8988T (cell line): ENCODE measurements around the gene PTGDR2.

Experiments
- DNase-seq: peaks from one replicate; pipeline ENCODE4 v3.0.0; 2011

Gene PTGDR2

DNA sequence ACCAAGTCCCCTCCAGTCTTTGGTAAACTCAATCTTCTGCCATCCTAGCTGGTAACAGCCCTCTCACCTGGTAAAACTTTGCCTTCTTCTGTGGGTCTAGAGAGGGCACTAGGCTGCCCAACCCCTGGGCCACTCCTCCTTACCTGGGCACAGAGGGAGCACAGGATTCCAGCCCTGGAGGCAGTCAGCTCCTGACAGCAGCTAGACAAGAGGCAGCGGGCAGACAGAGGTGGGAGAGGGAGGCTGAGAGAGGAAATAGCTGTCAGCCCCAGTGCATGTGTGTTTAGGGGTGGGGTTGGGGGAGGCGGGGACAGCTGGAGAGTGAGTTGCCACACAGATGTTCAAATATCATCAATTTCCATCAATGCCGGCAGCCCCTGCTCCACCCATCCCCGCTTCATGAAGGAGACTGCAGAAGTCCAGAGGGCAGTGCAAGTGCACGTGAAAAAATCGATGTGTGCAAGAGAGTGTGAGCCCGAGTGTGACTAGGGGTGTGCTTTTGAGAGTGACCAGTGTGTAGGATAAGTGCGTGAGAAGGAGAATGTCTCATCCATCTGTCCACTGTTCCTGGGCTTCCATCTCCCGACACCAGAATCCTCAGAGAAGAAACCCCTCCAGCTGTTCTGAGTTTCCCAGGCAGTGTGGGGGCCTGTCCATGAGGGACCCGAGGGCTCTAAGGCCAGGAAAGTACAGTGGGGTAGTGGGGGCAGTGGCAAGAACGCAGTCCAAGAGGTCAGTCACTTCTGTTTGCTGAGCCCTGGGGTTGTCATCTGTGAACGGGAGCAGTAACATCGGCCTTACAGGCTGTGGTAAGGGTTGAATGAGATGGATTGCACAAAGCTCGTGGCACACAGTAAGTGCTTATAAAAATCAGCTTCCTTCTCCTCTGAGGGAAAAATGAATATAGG, at the start of gene PTGDR2:
Gene PTGDR2 (minus strand): TSS at position 225 of the 908 bp plus-strand sequence. CDS start 2,228 bp downstream, outside the sequence.
- DNase-seq = no peak

- DNase-seq = no peak
Measured at GRCh38 chr11:60905047-60905446, 49.3 kb upstream of the PTGDR2 start.

- DNase-seq = no peak
Measured at GRCh38 chr11:60902625-60903024, 46.9 kb upstream of the PTGDR2 start.

GRCh38 chr11:60900673-60901404, 45.1 kb upstream of the PTGDR2 start:
- DNase-seq = no peak

- DNase-seq = no peak
Measured at GRCh38 chr11:60899977-60900376, 44.2 kb upstream of the PTGDR2 start.

DNA sequence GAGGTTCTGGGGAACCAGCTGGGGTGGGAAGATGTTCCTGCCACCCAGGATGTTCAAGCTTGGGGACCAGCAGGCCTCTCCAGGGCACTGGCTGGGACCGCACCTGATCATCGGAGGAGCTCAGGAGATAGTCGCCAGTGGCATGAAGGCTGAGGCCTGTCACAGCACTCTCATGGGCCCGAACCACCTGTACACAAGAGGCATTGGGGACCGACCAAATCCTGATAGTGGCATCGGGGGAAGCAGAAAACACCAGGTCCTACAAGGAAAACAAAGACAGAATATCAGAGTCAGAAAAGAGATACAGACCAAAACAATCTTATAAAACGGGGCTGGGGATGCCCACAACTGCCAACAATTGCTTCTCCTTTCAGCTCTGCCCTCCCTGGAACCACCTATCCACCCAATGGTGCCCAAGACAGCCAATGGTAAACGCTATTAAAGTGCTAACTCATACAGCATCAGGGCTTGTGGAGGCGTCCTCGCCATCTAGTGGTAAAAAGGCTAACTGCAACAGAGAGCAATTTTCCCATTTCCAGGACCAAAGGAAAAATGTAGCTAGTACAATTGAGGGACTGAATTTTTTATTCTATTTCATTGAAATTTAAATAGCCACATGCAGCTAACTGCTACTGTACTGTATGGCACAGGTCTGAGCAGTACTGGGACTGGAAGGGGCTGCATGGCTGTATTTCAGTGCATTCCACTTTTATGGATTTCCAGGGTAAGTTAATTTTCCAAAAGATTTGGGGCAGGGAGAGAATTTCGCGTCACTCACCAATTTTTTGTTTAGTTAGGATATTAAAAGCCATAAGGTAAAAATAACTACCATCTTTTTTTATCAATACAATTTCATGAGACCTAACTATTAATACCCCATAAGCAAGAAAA, 43.5 kb upstream of the PTGDR2 start:
- no peak for DNase-seq

DNA sequence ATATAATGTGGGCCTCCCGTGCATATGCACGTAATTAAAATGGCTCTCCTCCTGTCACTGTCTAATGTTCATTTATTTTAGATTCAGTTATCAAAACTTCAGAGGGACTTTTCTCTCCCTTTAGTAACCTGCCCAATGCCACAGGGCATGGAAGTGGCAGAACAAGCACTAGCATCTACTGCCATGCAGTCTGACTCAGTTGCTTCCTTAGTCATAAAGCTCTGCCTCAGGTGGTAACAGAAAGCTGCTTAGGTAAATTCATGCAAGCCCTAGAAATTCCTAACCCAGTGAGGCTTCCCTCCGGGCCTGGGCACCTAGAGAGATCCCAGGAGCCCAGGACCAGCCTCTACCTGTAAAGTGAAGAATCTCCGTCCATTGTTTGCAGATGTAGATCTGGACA, 41.7 kb upstream of the PTGDR2 start:
- DNase-seq = no peak

GRCh38 chr11:60895687-60896086, 39.9 kb upstream of the PTGDR2 start:
- DNase-seq = no peak

DNA sequence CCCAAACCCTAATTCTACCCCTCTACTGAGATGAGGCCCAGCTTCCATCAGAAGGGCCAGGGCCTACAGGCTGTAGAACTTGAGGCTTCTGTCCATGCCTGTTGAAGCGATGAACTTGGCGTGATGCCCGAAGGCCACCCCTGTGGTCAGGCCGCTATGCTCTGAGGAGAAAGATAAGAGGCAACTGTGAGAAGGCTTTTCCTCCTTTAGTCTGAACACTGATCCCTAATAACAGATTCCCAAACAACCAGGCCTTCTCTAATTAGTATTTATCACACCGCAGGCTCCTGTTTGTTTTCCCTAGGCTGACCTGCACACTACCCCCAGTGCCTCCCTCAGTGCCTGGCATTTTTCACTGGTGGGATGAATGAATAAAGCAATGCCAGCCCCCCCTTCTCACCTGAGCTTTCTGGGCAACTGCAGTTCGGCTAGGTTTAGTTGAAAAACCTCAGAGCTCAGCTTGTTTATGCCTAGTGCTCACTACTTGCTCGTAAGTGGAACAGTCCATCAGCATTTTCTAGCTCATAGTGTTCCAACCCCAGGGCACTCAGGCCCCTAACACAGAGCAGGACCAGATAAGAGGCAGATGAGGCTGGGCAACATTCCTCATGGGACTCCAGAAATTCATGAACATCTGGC, 35.5 kb upstream of the PTGDR2 start:
- no peak for DNase-seq

DNA sequence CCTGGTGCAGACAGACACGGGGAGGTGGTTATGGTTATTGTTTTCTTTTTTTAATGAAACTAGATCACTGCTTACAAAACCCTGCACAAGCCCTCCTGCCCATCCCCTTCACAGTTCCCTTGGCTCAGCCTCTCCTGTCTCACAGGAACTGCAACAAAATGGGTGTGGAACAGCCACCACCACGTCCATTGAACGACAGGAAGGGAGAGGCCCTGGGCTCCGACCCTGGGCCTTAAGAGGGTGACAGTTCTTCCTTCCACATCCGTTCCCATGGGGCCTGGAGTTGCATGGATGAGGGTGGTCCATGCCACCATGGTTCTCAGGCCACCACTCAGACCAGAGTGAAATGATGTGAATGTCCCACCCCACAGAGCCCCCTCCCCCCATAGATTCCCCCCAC, 34.9 kb upstream of the PTGDR2 start:
- DNase-seq = no peak

DNA sequence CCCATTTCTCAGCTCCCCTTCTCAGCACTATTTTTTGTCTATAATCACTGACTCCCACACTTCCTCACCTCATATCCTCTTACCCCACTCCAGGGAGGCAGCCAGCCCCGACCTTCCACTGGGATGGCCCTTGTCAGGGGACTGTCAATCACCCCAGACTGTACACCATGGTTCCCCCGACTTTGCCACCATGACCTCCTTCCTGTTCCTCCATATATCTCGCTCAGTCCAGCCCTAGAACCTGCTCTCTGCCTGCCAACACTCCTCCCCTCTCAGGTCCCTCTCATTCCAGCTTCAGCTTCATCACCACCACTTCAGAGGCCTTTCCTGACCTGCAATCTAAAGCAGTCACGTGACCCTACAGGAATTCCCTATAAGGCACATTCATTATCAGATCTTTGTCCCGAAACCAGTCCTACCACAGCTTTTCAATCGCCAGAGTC, 34.1 kb upstream of the PTGDR2 start:
- DNase-seq = no peak

DNA sequence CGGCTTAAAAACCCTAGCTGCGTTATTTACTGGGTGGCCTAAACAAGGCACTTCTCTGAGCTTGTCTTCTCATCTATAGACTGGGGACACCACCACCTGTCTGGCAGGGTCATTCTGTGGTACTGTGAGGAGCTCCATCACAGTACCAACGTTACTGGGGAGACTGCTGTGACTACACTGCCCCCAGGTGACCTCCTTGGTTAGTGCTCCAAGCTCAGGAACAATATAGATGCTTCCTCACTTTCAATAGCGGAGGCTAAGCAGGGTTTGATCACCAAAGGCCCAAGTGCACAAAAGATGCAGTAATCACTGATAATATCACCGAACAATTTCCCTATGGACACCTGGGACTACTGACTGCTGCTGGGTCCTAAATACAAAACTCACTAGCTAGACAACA, 31.8 kb upstream of the PTGDR2 start:
- peak; percentile 48 for DNase-seq

DNA sequence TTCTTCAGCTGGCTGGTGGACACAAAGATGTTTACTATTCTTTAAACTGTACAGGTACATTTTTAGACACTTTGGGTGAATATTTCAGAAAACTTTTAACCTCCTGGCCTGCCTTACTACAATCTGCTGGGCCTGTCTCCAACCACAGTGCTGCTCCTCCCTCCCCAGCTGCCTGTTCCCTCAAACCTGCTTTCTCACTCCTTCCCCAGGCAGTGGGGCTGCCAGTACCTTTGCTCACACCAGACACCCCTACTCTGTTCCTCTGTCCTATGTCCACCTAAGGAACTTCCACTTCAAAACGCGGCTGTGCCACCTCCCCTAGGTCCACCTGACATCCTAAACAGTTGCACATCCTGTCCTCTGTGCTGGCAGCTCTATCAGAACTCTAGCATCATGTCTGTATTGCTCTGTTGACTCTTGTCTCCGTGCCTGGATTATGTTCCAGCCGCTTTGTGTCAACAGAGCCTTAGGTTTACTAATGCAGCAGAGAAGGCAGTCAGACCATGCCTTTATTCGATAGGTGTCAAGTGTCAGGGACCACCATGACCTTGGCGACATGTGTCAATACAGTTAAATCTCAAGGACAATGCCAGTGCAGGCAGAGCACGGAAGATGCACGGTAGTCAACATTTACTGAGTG, 25.0 kb upstream of the PTGDR2 start:
- no peak for DNase-seq

DNA sequence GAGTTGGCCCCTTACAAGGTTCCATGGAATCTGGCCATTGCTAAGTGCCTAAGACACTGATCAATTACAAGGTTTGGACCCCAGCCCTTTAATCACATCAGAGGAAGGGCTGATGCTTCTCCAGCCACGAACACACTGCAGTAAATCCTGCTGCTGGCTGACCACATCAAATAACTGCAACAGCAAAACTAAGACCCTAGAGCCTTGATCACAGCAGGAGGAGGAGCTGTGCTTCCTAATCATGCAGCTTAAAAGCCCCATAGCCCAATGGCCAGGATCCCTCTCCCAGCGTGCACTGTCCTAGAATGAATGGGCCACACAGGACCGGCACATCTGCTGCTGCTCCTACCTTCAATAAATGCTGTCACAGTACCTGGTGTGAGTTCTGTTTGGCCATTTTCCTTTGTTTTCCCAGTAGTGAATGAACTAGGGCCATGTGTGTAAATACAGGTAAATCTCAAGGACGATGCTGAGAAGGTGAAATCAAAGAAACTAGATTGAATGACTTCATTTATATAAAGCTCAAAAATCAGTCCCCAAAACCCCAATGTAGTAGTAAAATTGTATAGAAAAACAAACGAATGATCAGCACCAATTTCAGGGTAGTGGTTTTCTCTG, 24.3 kb upstream of the PTGDR2 start:
- DNase-seq = no peak

GRCh38 chr11:60879104-60879503, 23.4 kb upstream of the PTGDR2 start:
- no peak for DNase-seq

DNA sequence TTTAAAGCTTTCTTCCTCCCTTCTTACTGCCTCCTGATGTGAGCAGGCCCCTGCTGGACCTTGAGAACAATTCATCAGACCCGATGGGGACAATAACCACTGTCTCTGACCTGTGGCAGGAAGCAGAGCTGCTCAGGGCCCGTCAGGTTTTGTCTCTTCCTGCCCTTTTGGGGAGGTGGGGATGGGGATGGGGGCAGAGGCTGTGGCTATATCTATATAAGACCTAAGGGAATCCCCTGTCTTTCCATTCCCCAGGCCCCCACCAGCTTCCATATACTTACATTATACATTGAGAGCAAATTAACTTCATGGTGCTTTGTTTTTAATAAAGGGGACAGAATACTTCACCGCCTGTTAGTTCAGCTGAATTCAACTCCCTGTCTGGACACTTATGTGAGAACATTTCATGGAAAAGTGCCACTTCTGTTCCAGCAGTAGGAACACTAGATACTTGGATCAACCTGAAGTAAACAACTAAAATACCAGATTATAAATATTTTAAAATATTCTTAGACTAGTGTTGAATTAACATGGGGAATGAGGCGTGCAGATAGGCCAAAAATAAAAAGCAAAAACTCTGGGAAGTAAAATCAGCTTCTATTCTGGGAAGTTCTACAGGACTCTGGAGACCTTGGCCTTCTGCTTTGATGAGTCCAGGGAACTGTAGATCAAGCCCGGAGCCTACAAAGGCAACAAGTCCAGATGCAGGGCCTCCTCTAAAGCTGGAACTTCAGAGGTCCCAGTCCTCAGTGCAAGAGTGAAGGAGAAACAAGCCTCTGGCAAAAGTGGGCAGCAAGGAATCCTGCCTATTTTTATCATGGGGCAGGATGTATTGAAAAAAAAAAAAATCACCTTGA, 22.7 kb upstream of the PTGDR2 start:
- DNase-seq = no peak

DNA sequence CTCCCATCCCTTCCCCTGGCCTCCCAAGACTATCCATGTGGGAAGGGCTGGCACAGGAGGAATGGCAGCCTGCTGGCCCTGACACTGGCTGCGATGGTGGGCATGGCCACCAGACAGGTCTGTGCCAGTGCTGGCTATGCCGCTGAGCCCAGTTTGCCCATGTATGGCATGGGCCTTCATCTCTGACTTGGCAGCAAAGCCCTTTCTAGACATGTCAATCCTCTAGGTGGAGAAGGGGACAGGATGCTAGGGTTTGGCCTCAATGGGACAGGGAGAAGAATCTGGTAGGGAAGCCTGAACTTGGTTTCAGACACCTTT, 20.4 kb upstream of the PTGDR2 start:
- DNase-seq = no peak

DNA sequence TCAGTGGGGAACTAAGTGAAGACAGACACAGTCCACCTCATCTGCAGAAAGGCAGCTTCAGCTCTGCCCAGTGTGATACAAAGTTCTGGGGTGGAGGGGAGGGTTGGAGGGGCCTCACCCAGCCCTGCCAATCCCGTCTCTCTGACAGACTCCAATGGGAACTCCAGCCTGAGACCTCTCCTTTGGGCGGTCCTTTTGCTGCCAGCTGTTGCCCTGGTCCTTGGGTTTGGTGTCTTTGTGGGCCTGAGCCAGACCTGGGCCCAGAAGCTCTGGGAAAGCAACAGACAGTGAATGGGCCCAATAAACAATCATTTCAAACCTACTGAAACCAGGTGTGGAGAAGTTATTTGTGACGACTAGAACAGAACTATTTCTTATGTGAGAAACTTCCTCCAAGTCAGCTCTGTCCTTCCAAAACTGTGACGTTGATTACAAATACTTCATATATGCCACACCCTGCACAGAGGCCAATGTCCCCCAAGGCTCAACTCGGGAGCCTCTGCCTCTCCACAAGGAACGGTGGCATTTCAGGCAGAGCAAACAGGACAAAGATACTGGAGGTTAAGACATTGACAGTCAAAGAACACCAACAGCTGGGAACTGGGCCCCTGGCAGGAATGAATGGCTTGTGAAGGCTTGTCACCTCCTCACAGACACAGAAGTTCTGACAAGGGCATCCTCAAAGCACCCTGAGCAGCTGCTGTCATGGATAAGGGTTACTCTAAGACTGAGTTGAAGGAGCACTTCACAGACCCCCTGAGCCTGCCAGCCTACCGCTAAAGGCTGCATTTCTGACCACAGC, 19.8 kb upstream of the PTGDR2 start:
- DNase-seq = no peak

- DNase-seq = no peak
Measured at GRCh38 chr11:60874421-60875365, 18.9 kb upstream of the PTGDR2 start.
